CD4-positive, alpha-beta T cell treated with Interleukin-10 for 1 hour (primary cell): ENCODE data around the gene CIRBP.
"Not testable (repeated sequence)": the region's sequence is repeated elsewhere in the genome, so short reads cannot be mapped to it uniquely, and the experiment has no call there.

Source experiments
- DNase-seq: peaks from one replicate; pipeline ENCODE4 v3.0.0-alpha.2; 2020

Gene CIRBP

GRCh38 chr19:1293782-1294604 is 24.9 kb downstream of the CIRBP start:
- DNase-seq = no peak

GRCh38 chr19:1294688-1295087 is 25.6 kb downstream of the CIRBP start:
- no peak for DNase-seq

- peak; percentile 44 for DNase-seq
Measured at GRCh38 chr19:1295169-1296012, 26.3 kb downstream of the CIRBP start.

- DNase-seq = no peak
Measured at GRCh38 chr19:1296078-1296477, 26.9 kb downstream of the CIRBP start.

GRCh38 chr19:1296575-1297271 is 27.6 kb downstream of the CIRBP start:
- no peak for DNase-seq

- DNase-seq = no peak
Measured at GRCh38 chr19:1298235-1298634, 29.1 kb downstream of the CIRBP start.

- DNase-seq = no peak
Measured at GRCh38 chr19:1299801-1300200, 30.7 kb downstream of the CIRBP start.

- no peak for DNase-seq
Measured at GRCh38 chr19:1300744-1301490, 31.8 kb downstream of the CIRBP start.

- no peak for DNase-seq
Measured at GRCh38 chr19:1302533-1303239, 33.6 kb downstream of the CIRBP start.

GRCh38 chr19:1304197-1304924 is 35.2 kb downstream of the CIRBP start:
- no peak for DNase-seq

GRCh38 chr19:1305354-1305753 is 36.2 kb downstream of the CIRBP start:
- not testable (repeated sequence) for DNase-seq

GRCh38 chr19:1307320-1307719 is 38.2 kb downstream of the CIRBP start:
- no peak for DNase-seq

GRCh38 chr19:1307755-1308303 is 38.7 kb downstream of the CIRBP start:
- DNase-seq = no peak

- no peak for DNase-seq
Measured at GRCh38 chr19:1308718-1309117, 39.6 kb downstream of the CIRBP start.

GRCh38 chr19:1309977-1310852 is 41.1 kb downstream of the CIRBP start:
- DNase-seq = no peak

GRCh38 chr19:1310853-1311180 is 41.7 kb downstream of the CIRBP start:
- no peak for DNase-seq

GRCh38 chr19:1311543-1312091 is 42.5 kb downstream of the CIRBP start:
- no peak for DNase-seq

- DNase-seq = no peak
Measured at GRCh38 chr19:1312767-1313694, 43.9 kb downstream of the CIRBP start.
